ENCODE measurements around the gene GRIA1.

Gene GRIA1

GRCh38 chr5:153523211-153523610 lies 32.7 kb downstream of the GRIA1 start:
- no peak for DNase-seq
- no peak for TF ChIP-seq CTCF (IDR thresholded peaks at IDR 0.05)

GRCh38 chr5:153523831-153524230 lies 33.4 kb downstream of the GRIA1 start:
- H3K4me3 ChIP-seq, result no peak overlapping the region
- H3K36me3 ChIP-seq, result no peaks in the 10 kb centered on the region
- DNase-seq, result peak; percentile 43 to 72
- H3K27me3 ChIP-seq, result no peaks in the 10 kb centered on the region
- peak overlapping the region in 1 of 2 donors; percentile 15 for H3K27ac ChIP-seq
- intact Hi-C loops (cut with DNase I; ENCODE audit: low total_unique reads), result no loop called here
- no peaks in the 10 kb centered on the region for H3K9me3 ChIP-seq
- TF ChIP-seq CTCF (IDR thresholded peaks at IDR 0.05), result no peak
- peaks cover 0 to 46% (median 15%) of the 10 kb centered on the region in 4 donors for H3K4me1 ChIP-seq

More at GRCh38 chr5:153523211-153523610, 32.7 kb downstream of the GRIA1 start:
- Histone ChIP-seq H3K36me3 (no peaks in the 10 kb centered on the region), H3K4me1 (peaks cover 0 to 46% (median 15%) of the 10 kb centered on the region in 4 donors), H3K27me3 (no peaks in the 10 kb centered on the region), H3K4me3 (no peak overlapping the region), H3K9me3 (no peaks in the 10 kb centered on the region), H3K27ac (peak overlapping the region in 1 of 2 donors; percentile 15)
- intact Hi-C loops (cut with DNase I; ENCODE audit: low total_unique reads), result no loop called here

GRCh38 chr5:153525536-153525935 lies 35.1 kb downstream of the GRIA1 start:
- Histone ChIP-seq H3K27me3 (no peaks in the 10 kb centered on the region), H3K9me3 (no peaks in the 10 kb centered on the region), H3K27ac (no peak overlapping the region), H3K4me3 (no peak overlapping the region), H3K36me3 (no peaks in the 10 kb centered on the region), H3K4me1 (peaks cover 0 to 41% (median 15%) of the 10 kb centered on the region in 4 donors)
- no peak for TF ChIP-seq CTCF (IDR thresholded peaks at IDR 0.05)
- intact Hi-C loops (cut with DNase I; ENCODE audit: low total_unique reads), result no loop called here
- DNase-seq, result no peak

- H3K4me3 ChIP-seq, result no peak overlapping the region
- DNase-seq, result no peak
- intact Hi-C loops (cut with DNase I; ENCODE audit: low total_unique reads), result no loop called here
- no peaks in the 10 kb centered on the region for H3K36me3 ChIP-seq
- TF ChIP-seq CTCF (IDR thresholded peaks at IDR 0.05), result no peak
- no peaks in the 10 kb centered on the region for H3K9me3 ChIP-seq
- no peak overlapping the region for H3K27ac ChIP-seq
- H3K4me1 ChIP-seq, result peaks cover 0 to 19% (median 12%) of the 10 kb centered on the region in 4 donors
- H3K27me3 ChIP-seq, result no peaks in the 10 kb centered on the region
Observed at GRCh38 chr5:153530357-153531143, 40.1 kb downstream of the GRIA1 start.

GRCh38 chr5:153533546-153533945 lies 43.1 kb downstream of the GRIA1 start:
- no peak for TF ChIP-seq CTCF (IDR thresholded peaks at IDR 0.05)
- Histone ChIP-seq H3K4me3 (no peak overlapping the region), H3K27ac (peak overlapping the region in 1 of 2 donors; percentile 20), H3K4me1 (peaks cover 0 to 19% (median 12%) of the 10 kb centered on the region in 4 donors), H3K36me3 (no peaks in the 10 kb centered on the region), H3K9me3 (no peaks in the 10 kb centered on the region), H3K27me3 (no peaks in the 10 kb centered on the region)
- intact Hi-C loops (cut with DNase I; ENCODE audit: low total_unique reads), result no loop called here
- no peak for DNase-seq
